ENCODE results near the gene PFDN5. TPM values are rescaled to one million over a fixed set of nuclear protein-coding genes. Genes with fewer than 3 reads are reported as not detected.
A peak's percentile ranks its signal among the peaks of the same experiment; 100 is the strongest.
"Not testable (repeated sequence)": the region's sequence is repeated elsewhere in the genome, so short reads cannot be mapped to it uniquely, and the experiment has no call there.

The PFDN5 gene
- total RNA-seq, 1 donor from 2014 or later, result 306 TPM

GRCh38 chr12:53287741-53288216 is 7.6 kb upstream of the PFDN5 start:
- ATAC-seq, result peak; percentile 58

GRCh38 chr12:53288322-53288721 is 7.0 kb upstream of the PFDN5 start:
- peak; percentile 41 for ATAC-seq

GRCh38 chr12:53289891-53290290 is 5.5 kb upstream of the PFDN5 start:
- no peak for ATAC-seq

GRCh38 chr12:53290661-53291060 is 4.7 kb upstream of the PFDN5 start:
- no peak for ATAC-seq

- no peak for ATAC-seq
Measured at GRCh38 chr12:53292426-53292825, 2.9 kb upstream of the PFDN5 start.

GRCh38 chr12:53295891-53296219 is 513 bp downstream of the PFDN5 start:
- no peak for ATAC-seq

- not testable (repeated sequence) for ATAC-seq
Measured at GRCh38 chr12:53297106-53297505, 1.8 kb downstream of the PFDN5 start.

GRCh38 chr12:53298164-53298563 is 2.8 kb downstream of the PFDN5 start:
- no peak for ATAC-seq

GRCh38 chr12:53299101-53299453 is 3.7 kb downstream of the PFDN5 start:
- ATAC-seq, result peak; percentile 35

GRCh38 chr12:53299454-53300180 is 4.3 kb downstream of the PFDN5 start, which contains the start of gene MYG1:
TSS of gene MYG1 (plus strand) at chr12:53299695. CDS start at chr12:53299738, 43 bp downstream.
- ATAC-seq, result peak; percentile 81

- ATAC-seq, result no peak
Measured at GRCh38 chr12:53300187-53300586, 4.8 kb downstream of the PFDN5 start.

GRCh38 chr12:53302903-53303302 is 7.6 kb downstream of the PFDN5 start:
- ATAC-seq, result no peak

GRCh38 chr12:53306826-53307225 is 11.5 kb downstream of the PFDN5 start:
- ATAC-seq, result no peak

GRCh38 chr12:53308276-53308675 is 12.9 kb downstream of the PFDN5 start:
- ATAC-seq, result no peak

- no peak for ATAC-seq
Measured at GRCh38 chr12:53313996-53314395, 18.7 kb downstream of the PFDN5 start.

- ATAC-seq, result no peak
Measured at GRCh38 chr12:53320352-53321195, 25.2 kb downstream of the PFDN5 start.

- no peak for ATAC-seq
Measured at GRCh38 chr12:53324113-53324778, 28.9 kb downstream of the PFDN5 start.

GRCh38 chr12:53324779-53325510 is 29.6 kb downstream of the PFDN5 start:
- peak; percentile 75 for ATAC-seq

GRCh38 chr12:53325511-53326061 is 30.2 kb downstream of the PFDN5 start:
- ATAC-seq, result no peak

- ATAC-seq, result no peak
Measured at GRCh38 chr12:53326460-53327185, 31.3 kb downstream of the PFDN5 start.

GRCh38 chr12:53327435-53328042 is 32.2 kb downstream of the PFDN5 start:
- no peak for ATAC-seq
